MM.1S (cell line): ENCODE measurements around the gene IL15RA.

ENCODE experiments used
- DNase-seq: peaks from one replicate; pipeline ENCODE4 v3.0.0-alpha.2; 2015
- H2AFZ ChIP-seq: fragments of 300-600 bp; sonication (generic); 2 replicates; pipeline ENCODE4 v1.6.0; 2016; ENCODE audit warnings: antibody characterized with exemption, low read length
- H3F3A ChIP-seq: fragments of 300-600 bp; sonication (generic); 2 replicates; pipeline ENCODE4 v1.6.1; 2016; ENCODE audit warnings: mild to moderate bottlenecking, antibody characterized with exemption, low read length, moderate library complexity, mixed read lengths; ENCODE audit not compliant: insufficient read depth
- H3K27ac ChIP-seq: fragments of 300-600 bp; sonication (generic); 2 replicates; pipeline ENCODE4 v1.5.1; 2016; ENCODE audit warnings: mild to moderate bottlenecking, low read length
- H3K27me3 ChIP-seq: fragments of 300-600 bp; sonication (generic); replicated peaks from 2 replicates; pipeline ENCODE4 v1.6.0; 2016; ENCODE audit warnings: low read length; ENCODE audit not compliant: insufficient read depth
- H3K36me3 ChIP-seq: fragments of 300-600 bp; sonication (generic); replicated peaks from 2 replicates; pipeline ENCODE4 v1.6.1; 2016; ENCODE audit warnings: mild to moderate bottlenecking, low read length, mixed read lengths; ENCODE audit not compliant: insufficient read depth
- H3K4me1 ChIP-seq: fragments of 300-600 bp; sonication (generic); 2 replicates; pipeline ENCODE4 v1.6.1; 2016; ENCODE audit warnings: low read length, mixed read lengths
- H3K4me2 ChIP-seq: fragments of 300-600 bp; sonication (generic); 2 replicates; pipeline ENCODE4 v1.6.0; 2016; ENCODE audit warnings: low read depth, low read length
- H3K4me3 ChIP-seq: fragments of 300-600 bp; sonication (generic); 2 replicates; pipeline ENCODE4 v1.5.1; 2016; ENCODE audit warnings: low read length, mixed read lengths
- H3K79me2 ChIP-seq: fragments of 300-600 bp; sonication (generic); 2 replicates; pipeline ENCODE4 v1.6.1; 2016; ENCODE audit warnings: mixed run types, low read length, mixed read lengths
- H3K9ac ChIP-seq: fragments of 300-600 bp; sonication (generic); 2 replicates; pipeline ENCODE4 v1.6.1; 2016; ENCODE audit warnings: low read length, mixed read lengths
- H3K9me2 ChIP-seq: fragments of 300-600 bp; sonication (generic); replicated peaks from 2 replicates; pipeline ENCODE4 v1.6.1; 2016; ENCODE audit warnings: mild to moderate bottlenecking, low read length, mixed read lengths; ENCODE audit not compliant: insufficient read depth
- H3K9me3 ChIP-seq: fragments of 300-600 bp; sonication (generic); replicated peaks from 2 replicates; pipeline ENCODE4 v1.6.1; 2016; ENCODE audit warnings: mild to moderate bottlenecking, low read length, mixed read lengths; ENCODE audit not compliant: insufficient read depth
- H4K20me1 ChIP-seq: fragments of 300-600 bp; sonication (generic); 2 replicates; pipeline ENCODE4 v1.6.1; 2016; ENCODE audit warnings: mild to moderate bottlenecking, low read length, moderate library complexity, mixed read lengths; ENCODE audit not compliant: insufficient read depth
- EZH2 ChIP-seq: fragments of 300-600 bp; sonication (generic); optimal IDR thresholded peaks from 2 replicates; pipeline ENCODE3; 2017; ENCODE audit warnings: low read depth, mild to moderate bottlenecking, antibody characterized with exemption, low read length, mixed read lengths
- EZH2phosphoT487 ChIP-seq: fragments of 300-600 bp; sonication (generic); IDR thresholded peaks from 2 replicates; pipeline ENCODE4 v1.6.1; 2018; ENCODE audit warnings: antibody characterized with exemption, low read length
- TF ChIP-seq, protein P1 (sequence below): fragments of 300-600 bp; sonication (generic); IDR thresholded peaks from 2 replicates; pipeline ENCODE4 v1.5.1; 2016; ENCODE audit warnings: antibody characterized with exemption, low read length, mixed read lengths

The IL15RA gene

DNA sequence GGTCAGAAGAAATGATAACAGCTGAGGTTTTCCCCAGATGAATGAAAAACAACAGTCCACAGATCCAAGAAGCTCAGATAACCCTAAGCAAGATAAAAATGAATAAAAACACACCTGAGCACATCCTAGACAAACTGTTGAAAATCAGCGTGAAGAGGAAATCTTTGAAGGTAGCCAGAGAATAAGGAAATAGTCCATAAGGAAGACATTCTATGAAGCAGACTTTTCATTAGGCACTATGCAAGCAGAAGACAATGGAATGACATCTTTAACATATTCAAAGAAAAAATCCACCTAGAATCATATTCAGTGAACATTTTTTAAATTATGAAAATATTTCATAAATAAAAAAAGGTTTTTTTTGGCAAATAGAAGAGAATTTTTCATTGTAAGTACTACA is 15.1 kb upstream of the IL15RA start:
- no peaks in the 10 kb centered on the region for H3K9me3 ChIP-seq
- H4K20me1 ChIP-seq, result no peaks in the 10 kb centered on the region
- no peaks in the 10 kb centered on the region for H3K79me2 ChIP-seq
- no peaks in the 10 kb centered on the region for H3K36me3 ChIP-seq
- H3F3A ChIP-seq, result no peaks in the 10 kb centered on the region
- no peak for DNase-seq
- no peak overlapping the region for H3K4me2 ChIP-seq
- H3K4me1 ChIP-seq, result no peaks in the 10 kb centered on the region
- no peak overlapping the region for H3K9ac ChIP-seq
- H3K27ac ChIP-seq, result no peak overlapping the region
- H3K9me2 ChIP-seq, result no peaks in the 10 kb centered on the region
- no peaks in the 10 kb centered on the region for H3K27me3 ChIP-seq
- TF ChIP-seq EZH2phosphoT487, result no peak
- no peak for TF ChIP-seq EZH2
- TF ChIP-seq, protein P1, sequence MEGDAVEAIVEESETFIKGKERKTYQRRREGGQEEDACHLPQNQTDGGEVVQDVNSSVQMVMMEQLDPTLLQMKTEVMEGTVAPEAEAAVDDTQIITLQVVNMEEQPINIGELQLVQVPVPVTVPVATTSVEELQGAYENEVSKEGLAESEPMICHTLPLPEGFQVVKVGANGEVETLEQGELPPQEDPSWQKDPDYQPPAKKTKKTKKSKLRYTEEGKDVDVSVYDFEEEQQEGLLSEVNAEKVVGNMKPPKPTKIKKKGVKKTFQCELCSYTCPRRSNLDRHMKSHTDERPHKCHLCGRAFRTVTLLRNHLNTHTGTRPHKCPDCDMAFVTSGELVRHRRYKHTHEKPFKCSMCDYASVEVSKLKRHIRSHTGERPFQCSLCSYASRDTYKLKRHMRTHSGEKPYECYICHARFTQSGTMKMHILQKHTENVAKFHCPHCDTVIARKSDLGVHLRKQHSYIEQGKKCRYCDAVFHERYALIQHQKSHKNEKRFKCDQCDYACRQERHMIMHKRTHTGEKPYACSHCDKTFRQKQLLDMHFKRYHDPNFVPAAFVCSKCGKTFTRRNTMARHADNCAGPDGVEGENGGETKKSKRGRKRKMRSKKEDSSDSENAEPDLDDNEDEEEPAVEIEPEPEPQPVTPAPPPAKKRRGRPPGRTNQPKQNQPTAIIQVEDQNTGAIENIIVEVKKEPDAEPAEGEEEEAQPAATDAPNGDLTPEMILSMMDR, result no peak
- no peak overlapping the region for H2AFZ ChIP-seq
- no peak overlapping the region for H3K4me3 ChIP-seq

- DNase-seq, result no peak
- no peak overlapping the region for H3K4me2 ChIP-seq
- H4K20me1 ChIP-seq, result no peaks in the 10 kb centered on the region
- no peak overlapping the region for H3K9ac ChIP-seq
- TF ChIP-seq EZH2 (no peak), EZH2phosphoT487 (no peak)
- TF ChIP-seq, protein P1, result no peak
- H3K27ac ChIP-seq, result no peak overlapping the region
- H3K36me3 ChIP-seq, result no peaks in the 10 kb centered on the region
- no peaks in the 10 kb centered on the region for H3K9me2 ChIP-seq
- H3F3A ChIP-seq, result no peaks in the 10 kb centered on the region
- no peaks in the 10 kb centered on the region for H3K9me3 ChIP-seq
- H3K27me3 ChIP-seq, result no peaks in the 10 kb centered on the region
- H3K4me3 ChIP-seq, result no peak overlapping the region
- no peak overlapping the region for H2AFZ ChIP-seq
- no peaks in the 10 kb centered on the region for H3K79me2 ChIP-seq
- no peaks in the 10 kb centered on the region for H3K4me1 ChIP-seq
These were observed 14.4 kb upstream of the IL15RA start for GRCh38 chr10:5991708-5992107.

DNA sequence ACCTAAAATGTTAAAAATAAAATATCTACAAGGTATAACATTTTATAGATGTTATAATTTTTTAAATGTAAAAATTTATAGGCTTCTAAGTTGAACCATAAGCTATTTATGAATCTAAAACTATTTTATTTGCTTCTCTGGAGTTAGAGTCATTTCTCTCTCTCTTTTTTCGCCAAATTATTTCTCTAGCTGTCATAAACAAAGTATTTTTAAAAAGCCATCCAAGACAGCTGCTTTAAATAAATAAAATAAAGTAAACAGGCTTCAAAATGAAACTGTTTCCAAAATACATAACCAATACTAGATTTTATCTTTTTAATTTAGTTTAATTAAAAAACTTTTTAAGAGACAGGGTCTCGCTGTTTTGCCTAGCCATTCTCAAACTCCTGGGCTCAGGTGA is 12.4 kb upstream of the IL15RA start:
- H3K9ac ChIP-seq, result no peak overlapping the region
- H3F3A ChIP-seq, result no peaks in the 10 kb centered on the region
- no peaks in the 10 kb centered on the region for H3K9me2 ChIP-seq

More for the DNA sequence above, 12.4 kb upstream of the IL15RA start:
- Histone ChIP-seq H3K4me2 (no peak overlapping the region), H3K4me1 (no peaks in the 10 kb centered on the region), H3K36me3 (no peaks in the 10 kb centered on the region), H3K9me3 (no peaks in the 10 kb centered on the region), H3K4me3 (no peak overlapping the region), H2AFZ (no peak overlapping the region), H4K20me1 (no peaks in the 10 kb centered on the region), H3K27ac (no peak overlapping the region), H3K79me2 (no peaks in the 10 kb centered on the region), H3K27me3 (no peaks in the 10 kb centered on the region)
- DNase-seq, result no peak
- TF ChIP-seq, protein P1, result no peak
- TF ChIP-seq EZH2phosphoT487, result no peak
- TF ChIP-seq EZH2, result no peak
